SU-DHL-6 (cell line): Measurements from ENCODE around the gene AK9.
"Not testable (repeated sequence)": the region's sequence is repeated elsewhere in the genome, so short reads cannot be mapped to it uniquely, and the experiment has no call there.

Experiments
- H2AFZ ChIP-seq: fragments of 200-600 bp; sonication (generic); 2 replicates; pipeline ENCODE4 v1.6.1; 2014; ENCODE audit warnings: low read depth, mild to moderate bottlenecking, moderate library complexity, mixed read lengths, antibody characterized with exemption, low read length; ENCODE audit not compliant: severe bottlenecking
- H3F3A ChIP-seq: fragments of 200-600 bp; shearing (Covaris generic); 2 replicates; pipeline ENCODE4 v1.6.0; 2016; ENCODE audit warnings: antibody characterized with exemption, mild to moderate bottlenecking; ENCODE audit not compliant: insufficient read depth
- H3K27ac ChIP-seq: fragments of 200-600 bp; sonication (generic); 2 replicates; pipeline ENCODE4 v1.5.1; 2016; ENCODE audit warnings: low read depth, mild to moderate bottlenecking, low read length, moderate library complexity, mixed read lengths
- H3K27me3 ChIP-seq: fragments of 200-600 bp; sonication (generic), shearing (Covaris generic); 2 replicates; pipeline ENCODE4 v1.6.0; 2014; ENCODE audit warnings: mild to moderate bottlenecking, low read length
- H3K36me3 ChIP-seq: fragments of 200-600 bp; sonication (generic); 2 replicates; pipeline ENCODE4 v1.6.1; 2014; ENCODE audit warnings: mild to moderate bottlenecking, low read length, mixed read lengths
- H3K4me2 ChIP-seq: fragments of 300-600, 200-600 bp; shearing (Covaris generic), sonication (generic); 2 replicates; pipeline ENCODE4 v1.6.0; 2014; ENCODE audit warnings: low read length, low read depth, mild to moderate bottlenecking; ENCODE audit not compliant: poor library complexity, severe bottlenecking
- H3K4me3 ChIP-seq: fragments of 200-600 bp; sonication (generic); 2 replicates; pipeline ENCODE4 v1.5.1; 2014; ENCODE audit warnings: antibody characterized with exemption, low read length, mild to moderate bottlenecking, mixed read lengths; ENCODE audit not compliant: insufficient read depth, poor library complexity, severe bottlenecking
- H3K79me2 ChIP-seq: fragments of 200-600 bp; sonication (generic); 2 replicates; pipeline ENCODE4 v1.6.1; 2014; ENCODE audit warnings: mild to moderate bottlenecking, low read length, moderate library complexity; ENCODE audit not compliant: insufficient read depth
- H3K9ac ChIP-seq: fragments of 200-600 bp; sonication (generic); 2 replicates; pipeline ENCODE4 v1.7.0; 2014; ENCODE audit warnings: mild to moderate bottlenecking, low read length
- H3K9me2 ChIP-seq: fragments of 200-600 bp; sonication (generic); replicated peaks from 2 replicates; pipeline ENCODE4 v1.6.1; 2014; ENCODE audit warnings: low read length; ENCODE audit not compliant: insufficient read depth
- H3K9me3 ChIP-seq: fragments of 200-600 bp; sonication (generic); 2 replicates; pipeline ENCODE4 v1.6.1; 2014; ENCODE audit warnings: low read length, mixed read lengths; ENCODE audit not compliant: insufficient read depth
- H4K20me1 ChIP-seq: fragments of 200-600 bp; sonication (generic); 2 replicates; pipeline ENCODE4 v1.6.1; 2014; ENCODE audit warnings: low read depth, mild to moderate bottlenecking, antibody characterized with exemption, low read length, moderate library complexity, mixed read lengths
- CTCF ChIP-seq: fragments of 200-600 bp; sonication (generic); IDR thresholded peaks from one replicate; pipeline ENCODE4 v1.5.1; 2017; ENCODE audit warnings: antibody characterized with exemption, mild to moderate bottlenecking, low read length, moderate library complexity; ENCODE audit not compliant: insufficient read depth, poor library complexity, severe bottlenecking
- EZH2phosphoT487 ChIP-seq: fragments of 200-600 bp; sonication (generic), shearing (Covaris generic); conservative IDR thresholded peaks from 2 replicates; pipeline ENCODE4 v1.6.1; 2018; ENCODE audit warnings: mild to moderate bottlenecking, antibody characterized with exemption, low read length, moderate library complexity, mixed read lengths

AK9 gene

GRCh38 chr6:109524129-109524528 is 166.9 kb downstream of the AK9 start:
- no peaks in the 10 kb centered on the region for H4K20me1 ChIP-seq
- TF ChIP-seq CTCF: no peak
- TF ChIP-seq EZH2phosphoT487: no peak
- H3K36me3 ChIP-seq: no peaks in the 10 kb centered on the region
- no peaks in the 10 kb centered on the region for H3K9me2 ChIP-seq
- H3K4me3 ChIP-seq: no peak overlapping the region
- no peak overlapping the region for H3K9ac ChIP-seq
- H3K27ac ChIP-seq: no peak overlapping the region
- H3K4me2 ChIP-seq: no peak overlapping the region
- H3K79me2 ChIP-seq: no peaks in the 10 kb centered on the region
- no peak overlapping the region for H2AFZ ChIP-seq
- no peaks in the 10 kb centered on the region for H3K9me3 ChIP-seq
- H3F3A ChIP-seq: no peaks in the 10 kb centered on the region
- no peaks in the 10 kb centered on the region for H3K27me3 ChIP-seq

- H3K4me2 ChIP-seq: no peak overlapping the region
- TF ChIP-seq CTCF (no peak), EZH2phosphoT487 (no peak)
- no peaks in the 10 kb centered on the region for H4K20me1 ChIP-seq
- H3K9ac ChIP-seq: no peak overlapping the region
- H3K4me3 ChIP-seq: no peak overlapping the region
- no peaks in the 10 kb centered on the region for H3K27me3 ChIP-seq
- no peaks in the 10 kb centered on the region for H3K79me2 ChIP-seq
- no peaks in the 10 kb centered on the region for H3K9me2 ChIP-seq
- no peaks in the 10 kb centered on the region for H3F3A ChIP-seq
- H2AFZ ChIP-seq: no peak overlapping the region
- H3K9me3 ChIP-seq: no peaks in the 10 kb centered on the region
- no peaks in the 10 kb centered on the region for H3K36me3 ChIP-seq
- H3K27ac ChIP-seq: no peak overlapping the region
Observed at GRCh38 chr6:109523478-109523877, 167.5 kb downstream of the AK9 start.

GRCh38 chr6:109521080-109521479 is 169.9 kb downstream of the AK9 start:
- Histone ChIP-seq H3K9me3 (no peaks in the 10 kb centered on the region), H3K4me2 (no peak overlapping the region), H3K9me2 (no peaks in the 10 kb centered on the region)

GRCh38 chr6:109519647-109520046 is 171.4 kb downstream of the AK9 start:
- not testable (repeated sequence) for H4K20me1 ChIP-seq, H3K9me2 ChIP-seq, H3K27ac ChIP-seq, H3K27me3 ChIP-seq, H3K79me2 ChIP-seq, H3K9ac ChIP-seq, H2AFZ ChIP-seq, H3K4me2 ChIP-seq, H3K4me3 ChIP-seq, H3K36me3 ChIP-seq, H3K9me3 ChIP-seq, H3F3A ChIP-seq

More at GRCh38 chr6:109521080-109521479, 169.9 kb downstream of the AK9 start:
- no peak for TF ChIP-seq CTCF
- Histone ChIP-seq H2AFZ (no peak overlapping the region), H3K79me2 (no peaks in the 10 kb centered on the region), H3K27me3 (no peaks in the 10 kb centered on the region), H3F3A (no peaks in the 10 kb centered on the region), H3K36me3 (no peaks in the 10 kb centered on the region), H3K27ac (no peak overlapping the region), H4K20me1 (no peaks in the 10 kb centered on the region), H3K4me3 (no peak overlapping the region), H3K9ac (no peak overlapping the region)
